ENCODE measurements around the gene CEL.

- no peak for TF ChIP-seq EZH2 (IDR thresholded peaks at IDR 0.05; ENCODE audit: low read depth, unreplicated experiment)
- TF ChIP-seq, protein P1, sequence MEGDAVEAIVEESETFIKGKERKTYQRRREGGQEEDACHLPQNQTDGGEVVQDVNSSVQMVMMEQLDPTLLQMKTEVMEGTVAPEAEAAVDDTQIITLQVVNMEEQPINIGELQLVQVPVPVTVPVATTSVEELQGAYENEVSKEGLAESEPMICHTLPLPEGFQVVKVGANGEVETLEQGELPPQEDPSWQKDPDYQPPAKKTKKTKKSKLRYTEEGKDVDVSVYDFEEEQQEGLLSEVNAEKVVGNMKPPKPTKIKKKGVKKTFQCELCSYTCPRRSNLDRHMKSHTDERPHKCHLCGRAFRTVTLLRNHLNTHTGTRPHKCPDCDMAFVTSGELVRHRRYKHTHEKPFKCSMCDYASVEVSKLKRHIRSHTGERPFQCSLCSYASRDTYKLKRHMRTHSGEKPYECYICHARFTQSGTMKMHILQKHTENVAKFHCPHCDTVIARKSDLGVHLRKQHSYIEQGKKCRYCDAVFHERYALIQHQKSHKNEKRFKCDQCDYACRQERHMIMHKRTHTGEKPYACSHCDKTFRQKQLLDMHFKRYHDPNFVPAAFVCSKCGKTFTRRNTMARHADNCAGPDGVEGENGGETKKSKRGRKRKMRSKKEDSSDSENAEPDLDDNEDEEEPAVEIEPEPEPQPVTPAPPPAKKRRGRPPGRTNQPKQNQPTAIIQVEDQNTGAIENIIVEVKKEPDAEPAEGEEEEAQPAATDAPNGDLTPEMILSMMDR (conservative IDR thresholded peaks at IDR 0.05; ENCODE audit: low read depth in 2 of 2) = no peak
- TF ChIP-seq POLR2AphosphoS5 (IDR thresholded peaks at IDR 0.05; ENCODE audit: low read depth) = no peak
- no peak for TF ChIP-seq CREB1 (CRISPR knock-in tag; IDR thresholded peaks at IDR 0.05; ENCODE audit: low read depth)
- TF ChIP-seq ZNF331 (CRISPR knock-in tag; IDR thresholded peaks at IDR 0.05; ENCODE audit: low read depth) = no peak
- no peak for TF ChIP-seq EZH2phosphoT487 (IDR thresholded peaks at IDR 0.05; ENCODE audit: unreplicated experiment)
- no peak for TF ChIP-seq STAT1 (IDR thresholded peaks at IDR 0.05; ENCODE audit: unreplicated experiment)
- TF ChIP-seq, protein P2, sequence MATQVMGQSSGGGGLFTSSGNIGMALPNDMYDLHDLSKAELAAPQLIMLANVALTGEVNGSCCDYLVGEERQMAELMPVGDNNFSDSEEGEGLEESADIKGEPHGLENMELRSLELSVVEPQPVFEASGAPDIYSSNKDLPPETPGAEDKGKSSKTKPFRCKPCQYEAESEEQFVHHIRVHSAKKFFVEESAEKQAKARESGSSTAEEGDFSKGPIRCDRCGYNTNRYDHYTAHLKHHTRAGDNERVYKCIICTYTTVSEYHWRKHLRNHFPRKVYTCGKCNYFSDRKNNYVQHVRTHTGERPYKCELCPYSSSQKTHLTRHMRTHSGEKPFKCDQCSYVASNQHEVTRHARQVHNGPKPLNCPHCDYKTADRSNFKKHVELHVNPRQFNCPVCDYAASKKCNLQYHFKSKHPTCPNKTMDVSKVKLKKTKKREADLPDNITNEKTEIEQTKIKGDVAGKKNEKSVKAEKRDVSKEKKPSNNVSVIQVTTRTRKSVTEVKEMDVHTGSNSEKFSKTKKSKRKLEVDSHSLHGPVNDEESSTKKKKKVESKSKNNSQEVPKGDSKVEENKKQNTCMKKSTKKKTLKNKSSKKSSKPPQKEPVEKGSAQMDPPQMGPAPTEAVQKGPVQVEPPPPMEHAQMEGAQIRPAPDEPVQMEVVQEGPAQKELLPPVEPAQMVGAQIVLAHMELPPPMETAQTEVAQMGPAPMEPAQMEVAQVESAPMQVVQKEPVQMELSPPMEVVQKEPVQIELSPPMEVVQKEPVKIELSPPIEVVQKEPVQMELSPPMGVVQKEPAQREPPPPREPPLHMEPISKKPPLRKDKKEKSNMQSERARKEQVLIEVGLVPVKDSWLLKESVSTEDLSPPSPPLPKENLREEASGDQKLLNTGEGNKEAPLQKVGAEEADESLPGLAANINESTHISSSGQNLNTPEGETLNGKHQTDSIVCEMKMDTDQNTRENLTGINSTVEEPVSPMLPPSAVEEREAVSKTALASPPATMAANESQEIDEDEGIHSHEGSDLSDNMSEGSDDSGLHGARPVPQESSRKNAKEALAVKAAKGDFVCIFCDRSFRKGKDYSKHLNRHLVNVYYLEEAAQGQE (IDR thresholded peaks at IDR 0.05; ENCODE audit: unreplicated experiment) = no peak
- no peak for TF ChIP-seq ZNF114 (CRISPR knock-in tag; IDR thresholded peaks at IDR 0.05)
- TF ChIP-seq JUNB (IDR thresholded peaks at IDR 0.05; ENCODE audit: unreplicated experiment) = no peak
- TF ChIP-seq, protein P3, sequence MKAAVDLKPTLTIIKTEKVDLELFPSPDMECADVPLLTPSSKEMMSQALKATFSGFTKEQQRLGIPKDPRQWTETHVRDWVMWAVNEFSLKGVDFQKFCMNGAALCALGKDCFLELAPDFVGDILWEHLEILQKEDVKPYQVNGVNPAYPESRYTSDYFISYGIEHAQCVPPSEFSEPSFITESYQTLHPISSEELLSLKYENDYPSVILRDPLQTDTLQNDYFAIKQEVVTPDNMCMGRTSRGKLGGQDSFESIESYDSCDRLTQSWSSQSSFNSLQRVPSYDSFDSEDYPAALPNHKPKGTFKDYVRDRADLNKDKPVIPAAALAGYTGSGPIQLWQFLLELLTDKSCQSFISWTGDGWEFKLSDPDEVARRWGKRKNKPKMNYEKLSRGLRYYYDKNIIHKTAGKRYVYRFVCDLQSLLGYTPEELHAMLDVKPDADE (IDR thresholded peaks at IDR 0.05) = no peak
Measured at GRCh38 chr9:133066181-133066983, 4.6 kb downstream of the CEL start.
